ENCODE measurements around the gene NECTIN2.

NECTIN2 gene

DNA sequence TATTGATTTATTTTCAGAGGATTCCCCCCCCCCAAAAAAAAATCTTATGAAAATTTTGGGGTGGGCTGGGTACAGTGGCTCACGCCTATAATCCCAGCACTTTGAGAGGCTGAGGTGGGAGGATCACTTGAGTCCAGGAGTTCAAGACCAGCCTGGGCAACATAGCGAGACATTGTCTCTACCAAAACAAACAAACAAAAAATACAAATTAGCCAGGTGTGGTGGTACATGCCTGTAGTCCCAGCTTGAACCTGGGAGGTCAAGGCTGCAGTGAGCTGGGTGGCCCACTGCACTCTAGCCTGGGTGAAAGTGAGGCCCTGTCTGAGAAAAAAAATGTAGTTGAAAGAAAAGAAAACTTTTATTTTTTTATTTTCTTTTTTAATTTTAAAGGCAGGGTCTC lies 17.9 kb downstream of the NECTIN2 start:
- no peaks in the 10 kb centered on the region for H3F3A ChIP-seq (ENCODE audit: insufficient read depth, low read length)
- TF ChIP-seq EZH2 (IDR thresholded peaks at IDR 0.05; ENCODE audit: borderline replicate concordance, low read length), result no peak
- TF ChIP-seq, protein P1, sequence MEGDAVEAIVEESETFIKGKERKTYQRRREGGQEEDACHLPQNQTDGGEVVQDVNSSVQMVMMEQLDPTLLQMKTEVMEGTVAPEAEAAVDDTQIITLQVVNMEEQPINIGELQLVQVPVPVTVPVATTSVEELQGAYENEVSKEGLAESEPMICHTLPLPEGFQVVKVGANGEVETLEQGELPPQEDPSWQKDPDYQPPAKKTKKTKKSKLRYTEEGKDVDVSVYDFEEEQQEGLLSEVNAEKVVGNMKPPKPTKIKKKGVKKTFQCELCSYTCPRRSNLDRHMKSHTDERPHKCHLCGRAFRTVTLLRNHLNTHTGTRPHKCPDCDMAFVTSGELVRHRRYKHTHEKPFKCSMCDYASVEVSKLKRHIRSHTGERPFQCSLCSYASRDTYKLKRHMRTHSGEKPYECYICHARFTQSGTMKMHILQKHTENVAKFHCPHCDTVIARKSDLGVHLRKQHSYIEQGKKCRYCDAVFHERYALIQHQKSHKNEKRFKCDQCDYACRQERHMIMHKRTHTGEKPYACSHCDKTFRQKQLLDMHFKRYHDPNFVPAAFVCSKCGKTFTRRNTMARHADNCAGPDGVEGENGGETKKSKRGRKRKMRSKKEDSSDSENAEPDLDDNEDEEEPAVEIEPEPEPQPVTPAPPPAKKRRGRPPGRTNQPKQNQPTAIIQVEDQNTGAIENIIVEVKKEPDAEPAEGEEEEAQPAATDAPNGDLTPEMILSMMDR (IDR thresholded peaks at IDR 0.05; ENCODE audit: low read length), result no peak
- H3K9me2 ChIP-seq (ENCODE audit: low read depth, low read length), result no peaks in the 10 kb centered on the region
- no peak overlapping the region for H3K4me3 ChIP-seq (ENCODE audit: low read depth, low read length, poor library complexity, severe bottlenecking)
- H3K4me2 ChIP-seq (ENCODE audit: low read length), result no peak overlapping the region
- H3K27ac ChIP-seq (ENCODE audit: low read depth, low read length, poor library complexity, severe bottlenecking), result no peak overlapping the region
- no peaks in the 10 kb centered on the region for H3K27me3 ChIP-seq (ENCODE audit: insufficient read depth, low read length)
- H2AFZ ChIP-seq (ENCODE audit: low read length), result no peak overlapping the region
- no peaks in the 10 kb centered on the region for H3K79me2 ChIP-seq (ENCODE audit: insufficient read depth, low read length)
- H3K36me3 ChIP-seq (ENCODE audit: insufficient read depth, low read length), result no peaks in the 10 kb centered on the region
- no peaks in the 10 kb centered on the region for H4K20me1 ChIP-seq (ENCODE audit: insufficient read depth, low read length)
- no peaks in the 10 kb centered on the region for H3K9me3 ChIP-seq (ENCODE audit: low read length)
- no peaks in the 10 kb centered on the region for H3K4me1 ChIP-seq (ENCODE audit: insufficient read depth, low read length, severe bottlenecking)
- H3K9ac ChIP-seq (ENCODE audit: low read length), result no peak overlapping the region

DNA sequence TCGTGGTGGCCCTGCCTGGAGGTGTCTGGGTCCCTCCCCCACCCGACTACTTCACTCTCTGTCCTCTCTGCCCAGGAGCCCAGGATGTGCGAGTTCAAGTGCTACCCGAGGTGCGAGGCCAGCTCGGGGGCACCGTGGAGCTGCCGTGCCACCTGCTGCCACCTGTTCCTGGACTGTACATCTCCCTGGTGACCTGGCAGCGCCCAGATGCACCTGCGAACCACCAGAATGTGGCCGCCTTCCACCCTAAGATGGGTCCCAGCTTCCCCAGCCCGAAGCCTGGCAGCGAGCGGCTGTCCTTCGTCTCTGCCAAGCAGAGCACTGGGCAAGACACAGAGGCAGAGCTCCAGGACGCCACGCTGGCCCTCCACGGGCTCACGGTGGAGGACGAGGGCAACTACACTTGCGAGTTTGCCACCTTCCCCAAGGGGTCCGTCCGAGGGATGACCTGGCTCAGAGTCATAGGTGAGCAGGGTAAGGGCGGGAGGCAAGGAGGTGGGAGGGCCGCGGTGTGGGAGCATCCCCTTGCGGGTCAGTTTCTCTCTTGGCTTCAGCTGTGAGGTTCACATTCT lies 19.2 kb downstream of the NECTIN2 start:
- H3K36me3 ChIP-seq (ENCODE audit: insufficient read depth, low read length), result no peaks in the 10 kb centered on the region
- no peak overlapping the region for H3K4me2 ChIP-seq (ENCODE audit: low read length)
- no peak overlapping the region for H2AFZ ChIP-seq (ENCODE audit: low read length)
- TF ChIP-seq, protein P1 (IDR thresholded peaks at IDR 0.05; ENCODE audit: low read length), result no peak
- TF ChIP-seq EZH2 (IDR thresholded peaks at IDR 0.05; ENCODE audit: borderline replicate concordance, low read length), result no peak
- H3K27ac ChIP-seq (ENCODE audit: low read depth, low read length, poor library complexity, severe bottlenecking), result no peak overlapping the region
- H3K4me3 ChIP-seq (ENCODE audit: low read depth, low read length, poor library complexity, severe bottlenecking), result no peak overlapping the region
- no peaks in the 10 kb centered on the region for H3K79me2 ChIP-seq (ENCODE audit: insufficient read depth, low read length)
- H3K9ac ChIP-seq (ENCODE audit: low read length), result no peak overlapping the region
- H3K27me3 ChIP-seq (ENCODE audit: insufficient read depth, low read length), result no peaks in the 10 kb centered on the region
- H3K4me1 ChIP-seq (ENCODE audit: insufficient read depth, low read length, severe bottlenecking), result no peaks in the 10 kb centered on the region
- no peaks in the 10 kb centered on the region for H4K20me1 ChIP-seq (ENCODE audit: insufficient read depth, low read length)
- no peaks in the 10 kb centered on the region for H3K9me2 ChIP-seq (ENCODE audit: low read depth, low read length)
- H3K9me3 ChIP-seq (ENCODE audit: low read length), result no peaks in the 10 kb centered on the region
- H3F3A ChIP-seq (ENCODE audit: insufficient read depth, low read length), result no peaks in the 10 kb centered on the region

DNA sequence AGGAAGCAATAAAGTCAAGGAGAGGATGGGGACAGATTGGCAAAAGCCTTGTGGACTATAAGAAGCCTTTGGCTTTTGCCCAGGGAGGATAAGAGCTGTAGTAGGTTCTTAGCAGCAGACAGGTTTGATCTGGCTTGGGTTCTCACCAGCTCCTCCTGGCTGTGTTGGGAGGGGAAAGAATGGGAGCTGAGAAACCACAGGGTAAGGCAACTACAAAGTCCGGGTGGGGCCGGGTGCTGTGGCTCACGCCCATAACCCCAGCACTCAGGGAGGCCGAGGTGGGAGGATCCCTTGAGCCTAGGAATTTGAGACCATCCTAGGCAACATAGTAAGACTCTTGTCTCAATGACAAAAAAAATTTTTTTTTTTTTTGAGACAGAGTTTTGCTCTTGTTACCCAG lies 20.6 kb downstream of the NECTIN2 start:
- TF ChIP-seq EZH2 (IDR thresholded peaks at IDR 0.05; ENCODE audit: borderline replicate concordance, low read length), result no peak
- TF ChIP-seq, protein P1 (IDR thresholded peaks at IDR 0.05; ENCODE audit: low read length), result no peak
- H3K9me3 ChIP-seq (ENCODE audit: low read length), result no peaks in the 10 kb centered on the region
- no peaks in the 10 kb centered on the region for H3K36me3 ChIP-seq (ENCODE audit: insufficient read depth, low read length)
- no peak overlapping the region for H3K9ac ChIP-seq (ENCODE audit: low read length)
- H3K4me2 ChIP-seq (ENCODE audit: low read length), result no peak overlapping the region
- no peaks in the 10 kb centered on the region for H3K79me2 ChIP-seq (ENCODE audit: insufficient read depth, low read length)
- H3K27me3 ChIP-seq (ENCODE audit: insufficient read depth, low read length), result no peaks in the 10 kb centered on the region
- H3K9me2 ChIP-seq (ENCODE audit: low read depth, low read length), result no peaks in the 10 kb centered on the region
- H3F3A ChIP-seq (ENCODE audit: insufficient read depth, low read length), result no peaks in the 10 kb centered on the region
- no peaks in the 10 kb centered on the region for H4K20me1 ChIP-seq (ENCODE audit: insufficient read depth, low read length)
- H2AFZ ChIP-seq (ENCODE audit: low read length), result no peak overlapping the region
- H3K27ac ChIP-seq (ENCODE audit: low read depth, low read length, poor library complexity, severe bottlenecking), result no peak overlapping the region
- no peak overlapping the region for H3K4me3 ChIP-seq (ENCODE audit: low read depth, low read length, poor library complexity, severe bottlenecking)
- H3K4me1 ChIP-seq (ENCODE audit: insufficient read depth, low read length, severe bottlenecking), result no peaks in the 10 kb centered on the region
